Gastrocnemius medialis (tissue), 4 donors: ENCODE results near the gene KPNB1.

Source experiments
- CTCF ChIP-seq, 5 experiments: fragments of 450-650 bp in 3 of 5; fragments of 200-600 bp in 2 of 5; sonication (generic) in 2 of 5; IDR thresholded peaks in 4 of 5; conservative IDR thresholded peaks in 1 of 5; 1 replicate in 4 of 5; 2 replicates in 1 of 5; pipeline ENCODE4 v1.5.1; 2016 to 2019; ENCODE audit warnings: antibody characterized with exemption in 5 of 5, mild to moderate bottlenecking in 3 of 5, moderate library complexity in 3 of 5
- POLR2A ChIP-seq, 2 donors: fragments of 450-650 bp; IDR thresholded peaks; one replicate each; pipeline ENCODE4 v1.6.1; 2017; ENCODE audit warnings: antibody characterized with exemption in 2 of 2, mild to moderate bottlenecking in 2 of 2, moderate library complexity in 2 of 2

DNA sequence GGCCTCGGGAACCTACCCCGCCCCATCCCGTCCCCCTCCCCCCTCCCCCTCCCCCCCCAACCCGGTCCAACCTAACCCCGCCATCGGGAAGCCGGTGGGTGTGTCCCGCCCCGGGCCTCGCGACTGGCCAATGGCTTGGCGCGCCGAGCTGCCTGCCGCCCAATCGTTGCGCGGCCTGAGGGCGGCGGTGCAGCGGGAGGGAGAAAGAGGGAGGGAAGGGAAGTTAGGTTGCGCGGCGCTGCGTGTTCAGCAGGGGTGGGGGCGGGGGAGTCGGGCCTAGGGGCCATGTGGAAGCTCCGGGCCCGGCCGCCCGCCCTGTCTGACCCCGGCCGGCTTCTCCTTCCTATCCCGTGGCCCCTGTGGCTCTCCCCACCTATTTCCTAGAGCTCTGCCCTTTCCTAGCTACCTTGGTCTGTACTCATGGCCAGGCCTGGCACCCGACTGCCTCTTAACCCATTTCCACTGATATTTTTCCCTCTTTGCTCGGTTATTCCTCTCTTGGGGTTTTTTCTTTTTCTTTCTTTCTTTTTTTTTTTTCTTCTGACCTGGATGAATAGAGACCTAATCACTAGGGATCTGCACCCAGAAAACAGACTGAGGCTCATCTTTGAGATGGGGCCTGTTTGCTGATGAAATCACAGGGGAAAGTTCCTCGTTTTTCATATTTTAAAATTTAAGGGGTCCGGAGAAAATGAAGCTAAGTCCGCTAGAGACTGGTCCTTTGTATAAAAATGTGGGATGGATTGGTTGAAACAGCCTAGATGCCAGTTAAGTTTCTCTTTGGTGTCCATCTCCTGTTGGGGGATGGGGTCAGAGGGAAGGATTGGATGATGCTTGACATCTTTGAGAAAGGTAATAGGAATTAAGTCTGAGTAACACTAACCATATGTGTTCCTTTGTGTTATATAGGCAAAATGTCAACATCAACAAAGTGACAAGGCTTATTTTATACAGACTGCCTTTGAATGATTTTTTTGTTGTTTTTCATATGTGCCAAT is 1.1 kb downstream of the KPNB1 start:
- TF ChIP-seq CTCF (IDR thresholded peaks at IDR 0.05 in 4 of 5, conservative IDR thresholded peaks at IDR 0.05 in 1 of 5) (no peak), POLR2A (IDR thresholded peaks at IDR 0.05) (no peak)
